Measurements from ENCODE around the gene ICAM5. TPM values are rescaled to one million over a fixed set of nuclear protein-coding genes. Genes with fewer than 3 reads are reported as not detected.

The ICAM5 gene
- total RNA-seq, 1 experiment from 2014 or later: 8.0 TPM

- H3K36me3 Mint-ChIP-seq: no peaks in the 10 kb centered on the region
- DNase-seq (ENCODE audit: low spot score) (peak; percentile 93), ATAC-seq (peak; percentile 69)
- ChIA-PET CTCF (interaction anchor here (0.5 to 6.1 kb wide), 30 partner anchors 10 to 210 kb away, joined by 3 to 180 read pairs (median 5); partner anchors contain the start of genes CDC37, FDX2, ICAM4 and ICAM5), POLR2A (interaction anchor here (0.6 to 2.5 kb wide), 9 partner anchors 10 to 121 kb away, joined by 3 to 11 read pairs (median 5); partner anchors contain the start of genes ICAM5, RAVER1 and TYK2)
- no peak overlapping the region for H3K27ac Mint-ChIP-seq
- peaks cover 46% of the 10 kb centered on the region for H3K27me3 Mint-ChIP-seq (ENCODE audit: low read depth)
- no peak for TF ChIP-seq PRRX2 (CRISPR knock-in tag; IDR thresholded peaks at IDR 0.05)
- no peak for TF ChIP-seq EMX1 (CRISPR knock-in tag; IDR thresholded peaks at IDR 0.05)
- no peak for TF ChIP-seq FOXP1 (CRISPR knock-in tag; IDR thresholded peaks at IDR 0.05; ENCODE audit: borderline replicate concordance)
- TF ChIP-seq GABPB1 (CRISPR knock-in tag; IDR thresholded peaks at IDR 0.05): no peak
- TF ChIP-seq ZNF121 (CRISPR knock-in tag; IDR thresholded peaks at IDR 0.05): peak; percentile 70; the same call in 1 of the 2 replicates
- no peak for TF ChIP-seq ERG (CRISPR knock-in tag; IDR thresholded peaks at IDR 0.05)
- peak; percentile 62; the same call in 1 of the 2 replicates for TF ChIP-seq SP1 (CRISPR knock-in tag; conservative IDR thresholded peaks at IDR 0.05)
- peak; percentile 48; the same call in 1 of the 2 replicates for TF ChIP-seq ETV6 (CRISPR knock-in tag; IDR thresholded peaks at IDR 0.05)
- TF ChIP-seq ZNF138 (CRISPR knock-in tag; conservative IDR thresholded peaks at IDR 0.05): no peak
- TF ChIP-seq, protein P1, sequence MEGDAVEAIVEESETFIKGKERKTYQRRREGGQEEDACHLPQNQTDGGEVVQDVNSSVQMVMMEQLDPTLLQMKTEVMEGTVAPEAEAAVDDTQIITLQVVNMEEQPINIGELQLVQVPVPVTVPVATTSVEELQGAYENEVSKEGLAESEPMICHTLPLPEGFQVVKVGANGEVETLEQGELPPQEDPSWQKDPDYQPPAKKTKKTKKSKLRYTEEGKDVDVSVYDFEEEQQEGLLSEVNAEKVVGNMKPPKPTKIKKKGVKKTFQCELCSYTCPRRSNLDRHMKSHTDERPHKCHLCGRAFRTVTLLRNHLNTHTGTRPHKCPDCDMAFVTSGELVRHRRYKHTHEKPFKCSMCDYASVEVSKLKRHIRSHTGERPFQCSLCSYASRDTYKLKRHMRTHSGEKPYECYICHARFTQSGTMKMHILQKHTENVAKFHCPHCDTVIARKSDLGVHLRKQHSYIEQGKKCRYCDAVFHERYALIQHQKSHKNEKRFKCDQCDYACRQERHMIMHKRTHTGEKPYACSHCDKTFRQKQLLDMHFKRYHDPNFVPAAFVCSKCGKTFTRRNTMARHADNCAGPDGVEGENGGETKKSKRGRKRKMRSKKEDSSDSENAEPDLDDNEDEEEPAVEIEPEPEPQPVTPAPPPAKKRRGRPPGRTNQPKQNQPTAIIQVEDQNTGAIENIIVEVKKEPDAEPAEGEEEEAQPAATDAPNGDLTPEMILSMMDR (IDR thresholded peaks at IDR 0.05): peak; percentile 84
- H3K4me1 Mint-ChIP-seq: 0 out of 2 replicates have a peak, but pooled peaks cover 4% of the 10 kb centered on the region
- no peaks in the 10 kb centered on the region for H3K9me3 Mint-ChIP-seq
- H3K4me3 Mint-ChIP-seq: peak overlapping the region; percentile 68
Measured at GRCh38 chr19:10269333-10270179, 20.2 kb upstream of the ICAM5 start.

DNA sequence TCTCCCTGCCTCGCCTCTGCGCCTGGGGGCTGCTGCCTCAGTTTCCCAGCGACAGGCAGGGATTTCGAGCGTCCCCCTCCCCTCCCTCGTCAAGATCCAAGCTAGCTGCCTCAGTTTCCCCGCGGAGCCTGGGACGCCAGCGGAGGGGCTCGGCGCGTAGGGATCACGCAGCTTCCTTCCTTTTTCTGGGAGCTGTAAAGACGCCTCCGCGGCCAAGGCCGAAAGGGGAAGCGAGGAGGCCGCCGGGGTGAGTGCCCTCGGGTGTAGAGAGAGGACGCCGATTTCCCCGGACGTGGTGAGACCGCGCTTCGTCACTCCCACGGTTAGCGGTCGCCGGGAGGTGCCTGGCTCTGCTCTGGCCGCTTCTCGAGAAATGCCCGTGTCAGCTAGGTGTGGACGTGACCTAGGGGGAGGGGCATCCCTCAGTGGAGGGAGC lies 19.6 kb upstream of the ICAM5 start:
- H3K4me1 Mint-ChIP-seq: 0 out of 2 replicates have a peak, but pooled peaks cover 4% of the 10 kb centered on the region
- no peak overlapping the region for H3K27ac Mint-ChIP-seq
- ChIA-PET POLR2A (interaction anchor here (1.2 to 2.5 kb wide), 7 partner anchors 11 to 111 kb away, joined by 3 to 12 read pairs (median 8); partner anchors contain the start of genes ICAM4, ICAM5, RAVER1 and TYK2), CTCF (interaction anchor here (1.1 to 6.1 kb wide), 26 partner anchors 10 to 588 kb away, joined by 3 to 180 read pairs (median 10); partner anchors contain the start of genes CDC37, FDX2, ICAM4 and ICAM5)
- DNase-seq (ENCODE audit: low spot score) (no peak), ATAC-seq (no peak)
- no peaks in the 10 kb centered on the region for H3K9me3 Mint-ChIP-seq
- peaks cover 49% of the 10 kb centered on the region for H3K27me3 Mint-ChIP-seq (ENCODE audit: low read depth)
- no peaks in the 10 kb centered on the region for H3K36me3 Mint-ChIP-seq
- peak overlapping the region; percentile 68 for H3K4me3 Mint-ChIP-seq
- no peak for TF ChIP-seq ATF1 (CRISPR knock-in tag; IDR thresholded peaks at IDR 0.05)
- no peak for TF ChIP-seq PREB (CRISPR knock-in tag; IDR thresholded peaks at IDR 0.05; ENCODE audit: borderline replicate concordance)
- no peak for TF ChIP-seq CREB1 (CRISPR knock-in tag; IDR thresholded peaks at IDR 0.05)
- no peak for TF ChIP-seq ZMAT4 (CRISPR knock-in tag; IDR thresholded peaks at IDR 0.05)
- TF ChIP-seq IRF2 (CRISPR knock-in tag; IDR thresholded peaks at IDR 0.05; ENCODE audit: borderline replicate concordance, low read depth): no peak
- TF ChIP-seq SMAD4 (CRISPR knock-in tag; IDR thresholded peaks at IDR 0.05): no peak
- no peak for TF ChIP-seq JAZF1 (CRISPR knock-in tag; IDR thresholded peaks at IDR 0.05)
- no peak for TF ChIP-seq FOXP1 (CRISPR knock-in tag; IDR thresholded peaks at IDR 0.05; ENCODE audit: borderline replicate concordance)
- no peak for TF ChIP-seq CBFB (CRISPR knock-in tag; IDR thresholded peaks at IDR 0.05; ENCODE audit: low read depth)
- no peak for TF ChIP-seq NFE2L1 (CRISPR knock-in tag; IDR thresholded peaks at IDR 0.05)
- TF ChIP-seq, protein P2, sequence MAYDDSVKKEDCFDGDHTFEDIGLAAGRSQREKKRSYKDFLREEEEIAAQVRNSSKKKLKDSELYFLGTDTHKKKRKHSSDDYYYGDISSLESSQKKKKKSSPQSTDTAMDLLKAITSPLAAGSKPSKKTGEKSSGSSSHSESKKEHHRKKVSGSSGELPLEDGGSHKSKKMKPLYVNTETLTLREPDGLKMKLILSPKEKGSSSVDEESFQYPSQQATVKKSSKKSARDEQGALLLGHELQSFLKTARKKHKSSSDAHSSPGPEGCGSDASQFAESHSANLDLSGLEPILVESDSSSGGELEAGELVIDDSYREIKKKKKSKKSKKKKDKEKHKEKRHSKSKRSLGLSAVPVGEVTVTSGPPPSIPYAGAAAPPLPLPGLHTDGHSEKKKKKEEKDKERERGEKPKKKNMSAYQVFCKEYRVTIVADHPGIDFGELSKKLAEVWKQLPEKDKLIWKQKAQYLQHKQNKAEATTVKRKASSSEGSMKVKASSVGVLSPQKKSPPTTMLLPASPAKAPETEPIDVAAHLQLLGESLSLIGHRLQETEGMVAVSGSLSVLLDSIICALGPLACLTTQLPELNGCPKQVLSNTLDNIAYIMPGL (CRISPR knock-in tag; IDR thresholded peaks at IDR 0.05): no peak
- TF ChIP-seq, protein P1 (IDR thresholded peaks at IDR 0.05): no peak
- no peak for TF ChIP-seq MLX (CRISPR knock-in tag; IDR thresholded peaks at IDR 0.05)
- TF ChIP-seq OVOL2 (CRISPR knock-in tag; IDR thresholded peaks at IDR 0.05; ENCODE audit: borderline replicate concordance): no peak

Measured in WTC11 (cell line).